ENCODE data around the gene LPAR1. TPM values are rescaled to one million over a fixed set of nuclear protein-coding genes. Genes with fewer than 3 reads are reported as not detected.

Gene LPAR1
- total RNA-seq, 2 experiments from 2014 or later, result not detected

GRCh38 chr9:110918316-110919049, 119.8 kb downstream of the LPAR1 start:
- Mint-ChIP-seq H3K36me3 (no peaks in the 10 kb centered on the region), H3K27ac (no peak overlapping the region), H3K4me3 (no peak overlapping the region), H3K27me3 (no peaks in the 10 kb centered on the region), H3K4me1 (ENCODE audit: low read depth) (no peaks in the 10 kb centered on the region), H3K9me3 (peaks cover 2% of the 10 kb centered on the region)
- DNase-seq, result no peak
- ChIA-PET CTCF (no interaction called here), POLR2A (no interaction called here)
- intact Hi-C loops (cut with micrococcal nuclease), result no loop called here

- H3K36me3 Mint-ChIP-seq, result no peaks in the 10 kb centered on the region
- CTCF ChIA-PET, result no interaction called here
- no peak for DNase-seq
- H3K4me1 Mint-ChIP-seq (ENCODE audit: low read depth), result no peaks in the 10 kb centered on the region
- no peaks in the 10 kb centered on the region for H3K27me3 Mint-ChIP-seq
- intact Hi-C loops (cut with micrococcal nuclease), result no loop called here
- peaks cover 3% of the 10 kb centered on the region for H3K9me3 Mint-ChIP-seq
- POLR2A ChIA-PET, result no interaction called here
- H3K4me3 Mint-ChIP-seq, result no peak overlapping the region
- no peak overlapping the region for H3K27ac Mint-ChIP-seq
Observed at GRCh38 chr9:110916403-110916802, 121.9 kb downstream of the LPAR1 start.

GRCh38 chr9:110912419-110913291, 125.6 kb downstream of the LPAR1 start:
- no peaks in the 10 kb centered on the region for H3K36me3 Mint-ChIP-seq
- no peak overlapping the region for H3K27ac Mint-ChIP-seq
- ChIA-PET POLR2A (no interaction called here), CTCF (no interaction called here)
- intact Hi-C loops (cut with micrococcal nuclease), result no loop called here
- H3K27me3 Mint-ChIP-seq, result no peaks in the 10 kb centered on the region
- H3K4me1 Mint-ChIP-seq (ENCODE audit: low read depth), result no peaks in the 10 kb centered on the region
- H3K4me3 Mint-ChIP-seq, result no peak overlapping the region
- H3K9me3 Mint-ChIP-seq, result peaks cover 12% of the 10 kb centered on the region
- no peak for DNase-seq

GRCh38 chr9:110911659-110912418, 126.4 kb downstream of the LPAR1 start:
- POLR2A ChIA-PET, result no interaction called here
- CTCF ChIA-PET, result no interaction called here
- no peaks in the 10 kb centered on the region for H3K4me1 Mint-ChIP-seq (ENCODE audit: low read depth)
- H3K4me3 Mint-ChIP-seq, result no peak overlapping the region
- intact Hi-C loops (cut with micrococcal nuclease), result no loop called here
- H3K36me3 Mint-ChIP-seq, result no peaks in the 10 kb centered on the region
- no peaks in the 10 kb centered on the region for H3K27me3 Mint-ChIP-seq
- no peak overlapping the region for H3K27ac Mint-ChIP-seq
- H3K9me3 Mint-ChIP-seq, result peaks cover 12% of the 10 kb centered on the region
- DNase-seq, result no peak

- Mint-ChIP-seq H3K27me3 (no peaks in the 10 kb centered on the region), H3K36me3 (no peaks in the 10 kb centered on the region), H3K27ac (no peak overlapping the region), H3K4me1 (ENCODE audit: low read depth) (no peaks in the 10 kb centered on the region), H3K4me3 (no peak overlapping the region), H3K9me3 (peaks cover 12% of the 10 kb centered on the region)
- intact Hi-C loops (cut with micrococcal nuclease), result no loop called here
- DNase-seq, result no peak
- CTCF ChIA-PET, result no interaction called here
- POLR2A ChIA-PET, result no interaction called here
Observed at GRCh38 chr9:110908894-110909293, 129.4 kb downstream of the LPAR1 start.

- Mint-ChIP-seq H3K4me3 (no peak overlapping the region), H3K9me3 (peaks cover 21% of the 10 kb centered on the region), H3K4me1 (ENCODE audit: low read depth) (no peaks in the 10 kb centered on the region), H3K36me3 (no peaks in the 10 kb centered on the region), H3K27ac (no peak overlapping the region), H3K27me3 (no peaks in the 10 kb centered on the region)
- CTCF ChIA-PET, result no interaction called here
- DNase-seq, result no peak
- intact Hi-C loops (cut with micrococcal nuclease), result no loop called here
- POLR2A ChIA-PET, result no interaction called here
Observed at GRCh38 chr9:110900917-110901316, 137.4 kb downstream of the LPAR1 start.

- no peaks in the 10 kb centered on the region for H3K27me3 Mint-ChIP-seq
- H3K9me3 Mint-ChIP-seq, result peaks cover 21% of the 10 kb centered on the region
- POLR2A ChIA-PET, result no interaction called here
- intact Hi-C loops (cut with micrococcal nuclease), result no loop called here
- no peaks in the 10 kb centered on the region for H3K4me1 Mint-ChIP-seq (ENCODE audit: low read depth)
- DNase-seq, result no peak
- H3K4me3 Mint-ChIP-seq, result no peak overlapping the region
- H3K27ac Mint-ChIP-seq, result no peak overlapping the region
- CTCF ChIA-PET, result no interaction called here
- H3K36me3 Mint-ChIP-seq, result no peaks in the 10 kb centered on the region
Observed at GRCh38 chr9:110900456-110900855, 137.8 kb downstream of the LPAR1 start.

GRCh38 chr9:110898866-110899265, 139.4 kb downstream of the LPAR1 start:
- no peak overlapping the region for H3K27ac Mint-ChIP-seq
- peaks cover 21% of the 10 kb centered on the region for H3K9me3 Mint-ChIP-seq
- ChIA-PET POLR2A (no interaction called here), CTCF (no interaction called here)
- no peaks in the 10 kb centered on the region for H3K27me3 Mint-ChIP-seq
- H3K36me3 Mint-ChIP-seq, result no peaks in the 10 kb centered on the region
- H3K4me3 Mint-ChIP-seq, result no peak overlapping the region
- intact Hi-C loops (cut with micrococcal nuclease), result no loop called here
- DNase-seq, result no peak
- H3K4me1 Mint-ChIP-seq (ENCODE audit: low read depth), result no peaks in the 10 kb centered on the region

GRCh38 chr9:110898358-110898757, 139.9 kb downstream of the LPAR1 start:
- POLR2A ChIA-PET, result no interaction called here
- Mint-ChIP-seq H3K27me3 (no peaks in the 10 kb centered on the region), H3K4me1 (ENCODE audit: low read depth) (no peaks in the 10 kb centered on the region), H3K9me3 (peaks cover 21% of the 10 kb centered on the region), H3K36me3 (no peaks in the 10 kb centered on the region), H3K27ac (no peak overlapping the region), H3K4me3 (no peak overlapping the region)
- CTCF ChIA-PET, result no interaction called here
- no peak for DNase-seq
- intact Hi-C loops (cut with micrococcal nuclease), result no loop called here

GRCh38 chr9:110897943-110898342, 140.3 kb downstream of the LPAR1 start:
- POLR2A ChIA-PET, result no interaction called here
- peaks cover 17% of the 10 kb centered on the region for H3K9me3 Mint-ChIP-seq

GRCh38 chr9:110895147-110895905, 142.9 kb downstream of the LPAR1 start:
- no peaks in the 10 kb centered on the region for H3K27me3 Mint-ChIP-seq
- POLR2A ChIA-PET, result no interaction called here
- no peaks in the 10 kb centered on the region for H3K36me3 Mint-ChIP-seq
- H3K27ac Mint-ChIP-seq, result no peak overlapping the region
- no peaks in the 10 kb centered on the region for H3K4me1 Mint-ChIP-seq (ENCODE audit: low read depth)
- no peak for DNase-seq
- peaks cover 10% of the 10 kb centered on the region for H3K9me3 Mint-ChIP-seq
- CTCF ChIA-PET, result no interaction called here
- intact Hi-C loops (cut with micrococcal nuclease), result no loop called here
- H3K4me3 Mint-ChIP-seq, result no peak overlapping the region

More at GRCh38 chr9:110897943-110898342, 140.3 kb downstream of the LPAR1 start:
- H3K4me1 Mint-ChIP-seq (ENCODE audit: low read depth), result no peaks in the 10 kb centered on the region
- no peak overlapping the region for H3K4me3 Mint-ChIP-seq
- no peaks in the 10 kb centered on the region for H3K36me3 Mint-ChIP-seq
- no peak overlapping the region for H3K27ac Mint-ChIP-seq
- no peaks in the 10 kb centered on the region for H3K27me3 Mint-ChIP-seq
- DNase-seq, result no peak
- CTCF ChIA-PET, result no interaction called here
- intact Hi-C loops (cut with micrococcal nuclease), result no loop called here

- Mint-ChIP-seq H3K27ac (no peak overlapping the region), H3K4me3 (no peak overlapping the region), H3K27me3 (no peaks in the 10 kb centered on the region), H3K9me3 (peaks cover 10% of the 10 kb centered on the region), H3K36me3 (no peaks in the 10 kb centered on the region), H3K4me1 (ENCODE audit: low read depth) (no peaks in the 10 kb centered on the region)
- intact Hi-C loops (cut with micrococcal nuclease), result no loop called here
- CTCF ChIA-PET, result no interaction called here
- POLR2A ChIA-PET, result no interaction called here
- no peak for DNase-seq
Observed at GRCh38 chr9:110894731-110895130, 143.5 kb downstream of the LPAR1 start.

Measured in activated CD4-positive, alpha-beta memory T cell treated with anti-CD3 and anti-CD28 coated beads for 36 hours (primary cell).